Liver (tissue), 2 donors: ENCODE results near the gene RGL2.

Source experiments
- HNF4G ChIP-seq: IDR thresholded peaks from 2 replicates; pipeline ENCODE4 v1.6.1; 2016; ENCODE audit warnings: antibody characterized with exemption
- TF ChIP-seq, protein P1 (sequence below): IDR thresholded peaks from 2 replicates; pipeline ENCODE4 v1.6.1; 2016; ENCODE audit warnings: antibody characterized with exemption, mild to moderate bottlenecking
- donor health status: healthy.

DNA sequence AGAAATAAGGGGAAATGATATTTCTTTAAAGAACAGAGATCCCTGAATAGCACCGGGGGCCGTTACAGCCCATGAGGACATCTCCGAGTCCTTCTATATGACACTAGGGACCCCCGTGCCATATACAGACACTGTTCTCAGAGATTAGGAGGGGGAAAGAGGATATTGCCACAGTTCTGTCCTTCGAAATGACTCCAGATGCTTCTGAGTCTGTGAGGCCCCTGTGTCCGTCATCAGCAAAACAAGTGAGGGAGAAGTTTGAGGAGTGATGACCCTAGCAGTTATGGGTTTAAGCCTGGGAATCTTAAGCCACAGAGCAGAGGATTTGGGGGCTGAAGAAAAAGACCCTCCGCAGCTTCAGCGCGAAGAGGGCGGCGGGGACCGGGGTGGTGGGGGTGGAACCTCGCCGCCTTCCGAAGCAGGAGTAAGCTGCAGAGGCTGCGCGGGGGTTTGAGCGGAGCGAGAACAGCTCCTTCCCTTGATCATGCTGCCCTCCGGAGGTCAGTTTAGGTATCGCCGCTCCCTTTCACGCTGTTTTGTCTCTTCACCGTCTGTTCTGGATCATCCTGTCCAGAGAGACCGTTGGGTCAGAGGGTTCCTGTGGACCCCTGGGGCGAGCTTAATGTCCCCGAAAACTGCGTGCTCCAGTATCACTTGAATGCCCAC lies 50.6 kb downstream of the RGL2 start:
- TF ChIP-seq, protein P1, sequence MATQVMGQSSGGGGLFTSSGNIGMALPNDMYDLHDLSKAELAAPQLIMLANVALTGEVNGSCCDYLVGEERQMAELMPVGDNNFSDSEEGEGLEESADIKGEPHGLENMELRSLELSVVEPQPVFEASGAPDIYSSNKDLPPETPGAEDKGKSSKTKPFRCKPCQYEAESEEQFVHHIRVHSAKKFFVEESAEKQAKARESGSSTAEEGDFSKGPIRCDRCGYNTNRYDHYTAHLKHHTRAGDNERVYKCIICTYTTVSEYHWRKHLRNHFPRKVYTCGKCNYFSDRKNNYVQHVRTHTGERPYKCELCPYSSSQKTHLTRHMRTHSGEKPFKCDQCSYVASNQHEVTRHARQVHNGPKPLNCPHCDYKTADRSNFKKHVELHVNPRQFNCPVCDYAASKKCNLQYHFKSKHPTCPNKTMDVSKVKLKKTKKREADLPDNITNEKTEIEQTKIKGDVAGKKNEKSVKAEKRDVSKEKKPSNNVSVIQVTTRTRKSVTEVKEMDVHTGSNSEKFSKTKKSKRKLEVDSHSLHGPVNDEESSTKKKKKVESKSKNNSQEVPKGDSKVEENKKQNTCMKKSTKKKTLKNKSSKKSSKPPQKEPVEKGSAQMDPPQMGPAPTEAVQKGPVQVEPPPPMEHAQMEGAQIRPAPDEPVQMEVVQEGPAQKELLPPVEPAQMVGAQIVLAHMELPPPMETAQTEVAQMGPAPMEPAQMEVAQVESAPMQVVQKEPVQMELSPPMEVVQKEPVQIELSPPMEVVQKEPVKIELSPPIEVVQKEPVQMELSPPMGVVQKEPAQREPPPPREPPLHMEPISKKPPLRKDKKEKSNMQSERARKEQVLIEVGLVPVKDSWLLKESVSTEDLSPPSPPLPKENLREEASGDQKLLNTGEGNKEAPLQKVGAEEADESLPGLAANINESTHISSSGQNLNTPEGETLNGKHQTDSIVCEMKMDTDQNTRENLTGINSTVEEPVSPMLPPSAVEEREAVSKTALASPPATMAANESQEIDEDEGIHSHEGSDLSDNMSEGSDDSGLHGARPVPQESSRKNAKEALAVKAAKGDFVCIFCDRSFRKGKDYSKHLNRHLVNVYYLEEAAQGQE: no peak
- no peak for TF ChIP-seq HNF4G
